GM12801 (cell line): ENCODE data around the gene S1PR5.

Experiments
- TF ChIP-seq, protein P1 (sequence below): IDR thresholded peaks from one replicate; pipeline ENCODE4 v1.5.1; 2011; ENCODE audit warnings: control low read depth; ENCODE audit not compliant: insufficient read length; ENCODE audit errors: extremely low read depth

Gene S1PR5

DNA sequence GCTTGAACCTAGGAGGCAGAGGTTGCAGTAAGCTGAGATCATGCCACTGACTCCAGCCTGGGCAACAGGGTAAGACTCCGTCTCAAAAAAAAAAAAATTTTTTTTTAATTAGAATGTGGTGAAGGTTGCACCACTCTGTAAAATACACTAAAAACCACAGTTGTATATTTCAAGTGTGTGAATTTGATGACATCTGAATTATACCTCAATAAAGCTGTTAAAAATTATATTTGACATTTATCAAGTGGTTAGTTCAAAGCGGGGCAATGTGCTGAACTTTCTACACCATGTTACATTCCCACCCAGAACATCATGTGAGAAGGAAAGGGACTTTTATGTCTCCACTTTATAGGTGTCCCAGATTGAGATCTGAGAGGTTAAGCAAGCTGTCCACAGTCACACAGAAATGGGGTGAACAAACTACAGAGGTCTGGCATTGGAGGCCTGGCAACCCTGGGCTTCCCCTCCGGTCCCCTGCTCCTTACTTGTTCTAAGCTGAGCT, 5.9 kb upstream of the S1PR5 start:
- TF ChIP-seq, protein P1, sequence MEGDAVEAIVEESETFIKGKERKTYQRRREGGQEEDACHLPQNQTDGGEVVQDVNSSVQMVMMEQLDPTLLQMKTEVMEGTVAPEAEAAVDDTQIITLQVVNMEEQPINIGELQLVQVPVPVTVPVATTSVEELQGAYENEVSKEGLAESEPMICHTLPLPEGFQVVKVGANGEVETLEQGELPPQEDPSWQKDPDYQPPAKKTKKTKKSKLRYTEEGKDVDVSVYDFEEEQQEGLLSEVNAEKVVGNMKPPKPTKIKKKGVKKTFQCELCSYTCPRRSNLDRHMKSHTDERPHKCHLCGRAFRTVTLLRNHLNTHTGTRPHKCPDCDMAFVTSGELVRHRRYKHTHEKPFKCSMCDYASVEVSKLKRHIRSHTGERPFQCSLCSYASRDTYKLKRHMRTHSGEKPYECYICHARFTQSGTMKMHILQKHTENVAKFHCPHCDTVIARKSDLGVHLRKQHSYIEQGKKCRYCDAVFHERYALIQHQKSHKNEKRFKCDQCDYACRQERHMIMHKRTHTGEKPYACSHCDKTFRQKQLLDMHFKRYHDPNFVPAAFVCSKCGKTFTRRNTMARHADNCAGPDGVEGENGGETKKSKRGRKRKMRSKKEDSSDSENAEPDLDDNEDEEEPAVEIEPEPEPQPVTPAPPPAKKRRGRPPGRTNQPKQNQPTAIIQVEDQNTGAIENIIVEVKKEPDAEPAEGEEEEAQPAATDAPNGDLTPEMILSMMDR = no peak

DNA sequence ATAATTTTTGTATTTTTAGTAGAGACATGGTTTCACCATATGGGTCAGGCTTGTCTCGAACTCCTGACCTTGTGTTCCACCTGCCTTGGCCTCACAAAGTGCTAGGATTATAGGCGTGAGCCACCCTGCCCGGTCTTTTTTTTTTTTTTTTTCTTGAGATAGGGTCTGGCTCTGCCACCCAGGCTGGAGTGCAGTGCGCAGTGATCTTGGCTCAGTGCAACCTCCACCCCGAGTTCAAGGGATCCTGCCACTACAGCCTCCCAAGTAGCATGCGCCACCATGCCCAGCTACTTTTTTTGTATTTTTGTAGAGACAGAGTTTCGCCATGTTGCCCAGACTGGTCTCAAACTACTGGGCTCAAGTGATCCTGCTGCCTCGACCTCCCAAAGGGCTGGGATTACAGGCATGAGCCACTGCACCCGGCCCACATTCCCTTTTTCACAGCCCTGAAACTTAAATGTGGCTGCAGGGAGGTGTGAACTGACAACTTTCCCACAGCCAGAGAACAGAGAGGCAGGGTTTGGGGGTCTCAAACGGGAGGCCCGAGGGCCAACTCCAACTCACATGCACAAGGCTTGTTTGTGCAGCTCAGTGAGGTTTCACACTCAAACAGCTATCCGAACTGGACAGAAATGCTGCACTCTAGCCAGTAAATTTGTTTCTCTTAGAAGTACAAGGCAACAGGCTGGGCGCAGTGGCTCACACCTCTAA, 4.4 kb upstream of the S1PR5 start:
- TF ChIP-seq, protein P1 = no peak

DNA sequence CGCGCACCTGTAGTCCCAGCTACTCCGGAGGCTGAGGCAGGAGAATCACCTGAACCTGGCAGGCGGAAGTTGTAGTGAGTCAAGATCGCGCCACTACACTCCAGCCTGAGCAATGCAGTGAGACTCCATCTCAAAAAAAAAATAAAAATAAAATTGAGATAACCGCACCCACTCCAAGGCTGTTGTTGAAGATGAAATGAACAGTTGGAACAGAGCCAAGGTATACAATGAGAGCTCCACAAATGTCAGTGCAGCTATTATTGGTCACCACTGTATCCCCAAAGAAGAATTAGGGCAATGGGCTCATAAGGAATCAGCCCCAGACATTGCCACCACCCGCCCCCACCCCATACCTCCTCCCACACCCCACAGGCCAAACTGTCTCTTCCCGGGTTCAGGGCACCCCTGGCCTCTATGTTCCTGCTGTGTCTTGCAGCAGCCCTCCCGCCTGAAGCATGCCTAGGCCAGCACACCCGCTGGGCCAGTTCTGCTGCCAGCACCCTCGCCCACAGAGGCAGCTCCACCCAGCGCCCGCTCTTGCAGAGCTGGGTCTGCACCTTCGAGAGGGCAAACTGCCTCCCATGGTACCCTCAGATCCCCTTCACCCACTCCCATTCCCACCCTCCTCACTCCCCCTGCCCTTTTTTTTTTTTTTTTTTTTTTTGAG, 3.5 kb upstream of the S1PR5 start:
- TF ChIP-seq, protein P1 = no peak

DNA sequence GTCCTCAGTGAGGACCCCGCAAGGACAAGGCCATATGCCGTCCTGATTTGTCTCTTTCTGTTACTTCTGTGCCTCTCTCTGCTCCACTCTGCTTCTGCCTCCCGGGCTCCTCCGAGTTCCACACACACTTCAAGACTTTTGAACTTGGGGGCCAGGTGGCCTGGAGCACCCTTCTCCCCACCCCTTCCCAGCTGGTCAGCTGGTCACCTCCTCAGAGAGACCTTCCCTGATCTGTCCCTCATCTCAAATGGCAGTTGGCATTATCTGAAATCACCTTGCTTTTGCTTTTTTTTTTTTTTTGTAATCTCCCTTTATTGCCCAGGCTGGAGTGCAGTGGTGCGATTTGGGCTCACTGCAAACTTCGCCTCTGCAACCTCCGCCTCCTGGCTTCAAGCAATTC, 2.2 kb upstream of the S1PR5 start:
- TF ChIP-seq, protein P1 = no peak

DNA sequence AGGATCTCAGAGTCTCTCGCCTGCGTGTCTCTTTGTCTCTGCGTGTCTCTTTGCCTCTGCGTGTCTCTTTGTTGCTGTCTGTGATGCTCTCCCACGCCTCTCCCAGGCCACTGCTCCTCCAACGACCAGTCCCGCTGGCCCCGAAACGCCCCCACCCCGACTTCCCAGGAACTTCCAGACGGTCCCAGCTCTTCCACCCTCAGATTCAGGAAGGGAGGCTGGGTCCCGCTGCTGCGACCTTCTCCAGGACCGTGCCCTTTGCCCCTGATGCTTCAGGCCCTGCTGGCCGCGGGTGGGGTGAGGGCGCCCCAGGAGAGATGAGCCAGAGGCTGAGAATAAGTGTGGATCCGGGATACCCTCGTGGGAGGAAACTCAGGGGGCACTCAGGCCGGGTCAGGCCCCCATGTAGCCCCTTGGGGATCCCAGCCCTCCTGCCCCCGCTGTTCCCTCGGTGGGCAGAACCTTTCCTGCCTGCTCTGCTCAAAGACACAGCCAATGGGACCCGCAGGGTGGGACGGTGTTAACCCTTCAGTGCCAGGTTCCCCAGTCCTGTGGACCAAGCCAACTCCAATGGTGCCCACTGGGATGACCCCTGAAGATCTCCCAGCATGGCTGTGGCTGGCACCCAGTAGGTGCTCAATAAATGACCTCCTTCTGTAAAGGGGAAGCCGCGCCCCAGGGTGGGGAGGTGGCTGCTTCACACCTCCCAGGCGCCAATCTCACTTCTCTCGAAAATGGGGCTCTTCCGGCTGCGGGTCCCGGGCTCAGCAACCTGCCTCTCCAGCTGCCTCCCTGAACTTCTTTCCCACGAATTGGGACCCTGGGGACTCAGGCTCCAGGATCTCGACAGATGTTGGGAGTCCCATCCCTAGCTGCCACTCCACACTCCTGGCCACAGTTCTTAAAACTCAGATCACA, 1.5 kb upstream of the S1PR5 start:
- TF ChIP-seq, protein P1 = no peak

DNA sequence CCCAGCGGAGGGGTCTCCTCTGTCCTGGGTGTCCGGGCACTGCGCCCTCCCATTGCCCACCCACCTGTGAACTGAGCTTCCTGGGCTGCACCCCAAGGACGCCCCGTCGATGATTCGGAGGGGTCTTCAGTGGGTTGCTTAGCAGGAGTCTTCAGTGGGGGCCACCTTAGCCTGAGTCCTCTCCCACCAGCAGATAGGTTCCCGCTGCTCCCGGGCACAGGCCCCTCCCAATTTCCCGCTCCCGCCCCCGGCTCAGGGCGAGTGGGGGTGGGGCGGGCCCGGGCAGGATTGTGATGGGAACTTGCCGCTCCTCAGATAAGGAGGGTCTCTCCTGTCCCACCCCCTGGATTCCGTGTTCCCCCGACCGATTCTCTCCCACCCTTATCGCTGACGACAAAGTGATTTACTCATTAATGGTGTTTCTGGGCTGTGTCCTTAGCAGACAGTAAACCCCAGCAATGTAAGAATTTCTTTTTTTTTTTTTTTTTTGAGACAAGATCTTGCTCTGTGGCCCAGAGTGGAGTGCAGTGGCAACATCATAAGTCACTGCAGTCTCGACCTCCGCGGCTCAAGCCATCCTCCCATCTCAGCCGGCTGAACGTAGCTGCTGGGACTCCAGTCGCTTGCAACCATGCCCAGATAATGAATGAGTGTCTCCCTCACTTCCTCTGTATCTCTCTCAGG, 655 bp upstream of the S1PR5 start:
- TF ChIP-seq, protein P1 = no peak
